SK-N-DZ (cell line): ENCODE measurements around the gene NLRX1.
"Not testable (repeated sequence)": the region's sequence is repeated elsewhere in the genome, so short reads cannot be mapped to it uniquely, and the experiment has no call there.

ENCODE experiments used
- DNase-seq: peaks from one replicate; pipeline ENCODE4 v3.0.0-alpha.2; 2015; ENCODE audit warnings: low spot score

NLRX1 gene

GRCh38 chr11:119206511-119207414 is 38.2 kb downstream of the NLRX1 start:
- peak; percentile 19 for DNase-seq

- no peak for DNase-seq
Measured at GRCh38 chr11:119207415-119207960, 39.0 kb downstream of the NLRX1 start.

GRCh38 chr11:119209186-119209585 is 40.7 kb downstream of the NLRX1 start:
- DNase-seq = no peak

GRCh38 chr11:119210050-119210449 is 41.5 kb downstream of the NLRX1 start:
- no peak for DNase-seq

- no peak for DNase-seq
Measured at GRCh38 chr11:119218141-119218878, 49.8 kb downstream of the NLRX1 start.

GRCh38 chr11:119222308-119222707 is 53.8 kb downstream of the NLRX1 start:
- no peak for DNase-seq

- no peak for DNase-seq
Measured at GRCh38 chr11:119222891-119223290, 54.4 kb downstream of the NLRX1 start.

GRCh38 chr11:119223856-119224255 is 55.3 kb downstream of the NLRX1 start:
- no peak for DNase-seq

GRCh38 chr11:119228535-119229287 is 60.2 kb downstream of the NLRX1 start:
- not testable (repeated sequence) for DNase-seq

GRCh38 chr11:119229288-119229672 is 60.8 kb downstream of the NLRX1 start:
- no peak for DNase-seq

- DNase-seq = no peak
Measured at GRCh38 chr11:119229741-119230140, 61.2 kb downstream of the NLRX1 start.
